ENCODE measurements around the gene TAF8.

DNA sequence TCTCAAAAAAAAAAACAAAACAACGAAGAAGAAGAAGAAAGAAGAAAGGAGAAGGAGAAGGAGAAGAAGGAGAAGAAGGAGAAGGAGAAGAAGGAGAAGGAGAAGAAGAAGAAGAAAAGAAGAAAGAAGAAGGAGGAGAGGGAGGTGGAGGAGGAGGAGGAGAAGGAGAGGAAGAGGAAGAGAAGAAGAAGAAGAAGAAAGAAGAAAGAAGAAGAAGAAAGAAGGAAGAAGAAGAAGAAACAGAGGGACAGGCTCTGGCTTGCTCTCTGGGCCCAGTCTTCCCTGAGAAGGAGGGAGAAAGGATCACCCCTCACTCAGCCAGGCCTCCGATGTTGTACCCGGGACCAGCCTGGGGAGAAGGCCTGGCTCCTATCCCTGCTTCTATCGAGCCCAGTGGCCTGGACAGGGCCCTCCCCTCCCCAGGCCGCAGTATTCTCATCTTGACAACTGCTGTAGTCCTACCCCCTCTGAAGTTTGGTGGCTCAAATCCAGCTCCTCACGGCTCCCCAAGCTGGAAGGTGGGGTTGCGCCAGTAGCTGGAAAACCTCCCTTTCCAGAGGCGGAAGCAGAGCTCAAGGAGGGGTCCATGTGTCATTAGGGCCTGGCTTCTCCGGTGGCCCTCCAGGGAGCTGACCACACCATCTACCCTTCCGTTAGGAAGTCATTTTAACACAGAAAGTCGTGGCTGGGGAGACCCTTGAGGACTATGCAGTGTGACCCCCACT lies 73.2 kb downstream of the TAF8 start:
- no peak for TF ChIP-seq POLR2A (IDR thresholded peaks at IDR 0.05)
- TF ChIP-seq, protein P1, sequence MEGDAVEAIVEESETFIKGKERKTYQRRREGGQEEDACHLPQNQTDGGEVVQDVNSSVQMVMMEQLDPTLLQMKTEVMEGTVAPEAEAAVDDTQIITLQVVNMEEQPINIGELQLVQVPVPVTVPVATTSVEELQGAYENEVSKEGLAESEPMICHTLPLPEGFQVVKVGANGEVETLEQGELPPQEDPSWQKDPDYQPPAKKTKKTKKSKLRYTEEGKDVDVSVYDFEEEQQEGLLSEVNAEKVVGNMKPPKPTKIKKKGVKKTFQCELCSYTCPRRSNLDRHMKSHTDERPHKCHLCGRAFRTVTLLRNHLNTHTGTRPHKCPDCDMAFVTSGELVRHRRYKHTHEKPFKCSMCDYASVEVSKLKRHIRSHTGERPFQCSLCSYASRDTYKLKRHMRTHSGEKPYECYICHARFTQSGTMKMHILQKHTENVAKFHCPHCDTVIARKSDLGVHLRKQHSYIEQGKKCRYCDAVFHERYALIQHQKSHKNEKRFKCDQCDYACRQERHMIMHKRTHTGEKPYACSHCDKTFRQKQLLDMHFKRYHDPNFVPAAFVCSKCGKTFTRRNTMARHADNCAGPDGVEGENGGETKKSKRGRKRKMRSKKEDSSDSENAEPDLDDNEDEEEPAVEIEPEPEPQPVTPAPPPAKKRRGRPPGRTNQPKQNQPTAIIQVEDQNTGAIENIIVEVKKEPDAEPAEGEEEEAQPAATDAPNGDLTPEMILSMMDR (IDR thresholded peaks at IDR 0.05): no peak

Data from lower leg skin (tissue), 3 donors.